HG02981 (cell line): ENCODE measurements around the gene SBK1.

Experiments
- ATAC-seq: cut with Tn5 transposase; IDR thresholded peaks from one replicate; pipeline ENCODE4 v1.9.1; 2021; ENCODE audit warnings: mild to moderate bottlenecking, moderate library complexity; ENCODE audit not compliant: unreplicated experiment

The SBK1 gene

GRCh38 chr16:28280881-28281836 is 11.2 kb upstream of the SBK1 start:
- no peak for ATAC-seq

GRCh38 chr16:28282045-28282444 is 10.3 kb upstream of the SBK1 start:
- ATAC-seq = no peak

- ATAC-seq = no peak
Measured at GRCh38 chr16:28283173-28283572, 9.2 kb upstream of the SBK1 start.

GRCh38 chr16:28283798-28284577 is 8.3 kb upstream of the SBK1 start:
- ATAC-seq = no peak

GRCh38 chr16:28285649-28286048 is 6.7 kb upstream of the SBK1 start:
- ATAC-seq = no peak

GRCh38 chr16:28288114-28288513 is 4.2 kb upstream of the SBK1 start:
- ATAC-seq = no peak

DNA sequence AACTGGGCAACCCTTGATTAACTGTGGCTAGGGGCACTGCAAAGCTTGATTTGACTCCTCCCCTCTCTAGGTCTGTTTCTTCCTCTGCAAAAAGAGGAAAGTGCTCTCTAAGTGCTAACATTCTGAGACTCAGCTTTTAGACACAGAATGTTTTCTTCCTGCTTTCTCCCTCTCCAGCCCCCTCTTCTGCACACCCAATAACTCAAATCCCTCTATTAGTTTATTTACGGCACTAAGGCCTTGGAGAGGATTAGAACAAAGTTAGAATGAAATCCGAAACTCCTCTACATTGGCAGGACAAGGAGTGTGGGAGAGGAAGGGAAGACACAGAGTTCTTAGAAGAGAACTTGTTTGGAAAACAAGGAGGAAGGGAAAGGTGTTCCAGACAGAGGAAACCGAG is 3.3 kb upstream of the SBK1 start:
- ATAC-seq = no peak

DNA sequence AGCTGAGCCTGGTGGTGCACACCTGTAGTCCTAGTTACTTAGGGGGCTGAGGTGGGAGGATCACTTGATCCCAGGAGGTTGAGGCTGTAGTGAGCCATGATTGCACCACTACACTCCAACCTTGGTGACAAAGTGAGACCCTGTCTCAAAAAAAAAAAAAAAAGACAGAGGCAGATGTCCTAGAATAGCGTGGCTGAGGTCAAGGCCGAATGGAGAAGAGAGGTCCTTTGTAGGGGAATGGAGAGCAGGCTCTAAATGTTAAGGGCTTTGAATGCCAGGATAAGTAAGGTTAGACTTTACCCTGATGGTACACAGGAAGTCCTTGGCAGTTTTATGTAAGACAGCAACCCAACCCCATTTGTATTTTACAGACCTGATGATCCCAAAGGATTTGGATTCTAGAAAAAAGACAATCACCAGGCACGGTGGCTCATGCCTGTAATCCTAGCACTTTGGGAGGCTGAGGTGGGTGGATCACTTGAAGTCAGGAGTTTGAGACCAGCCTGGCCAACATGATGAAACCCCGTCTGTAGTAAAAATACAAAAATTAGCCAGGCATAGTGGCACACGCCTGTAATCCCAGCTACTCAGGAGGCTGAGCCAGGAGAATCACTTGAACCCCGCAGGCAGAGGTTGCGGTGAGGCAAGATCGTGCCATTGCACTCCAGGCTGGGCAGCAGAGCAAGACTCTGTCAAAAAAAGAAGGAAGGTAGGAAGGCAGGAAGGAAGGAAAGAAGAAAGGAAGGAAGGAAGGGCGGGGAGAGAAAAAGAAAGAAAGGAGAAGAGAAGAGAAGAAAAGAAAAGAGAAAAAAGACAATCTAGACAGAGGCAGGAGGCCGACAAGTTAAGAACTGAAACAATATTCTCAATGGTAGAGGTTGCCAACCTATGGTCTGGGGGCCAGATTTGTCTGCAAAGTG is 2.1 kb upstream of the SBK1 start:
- ATAC-seq = no peak

DNA sequence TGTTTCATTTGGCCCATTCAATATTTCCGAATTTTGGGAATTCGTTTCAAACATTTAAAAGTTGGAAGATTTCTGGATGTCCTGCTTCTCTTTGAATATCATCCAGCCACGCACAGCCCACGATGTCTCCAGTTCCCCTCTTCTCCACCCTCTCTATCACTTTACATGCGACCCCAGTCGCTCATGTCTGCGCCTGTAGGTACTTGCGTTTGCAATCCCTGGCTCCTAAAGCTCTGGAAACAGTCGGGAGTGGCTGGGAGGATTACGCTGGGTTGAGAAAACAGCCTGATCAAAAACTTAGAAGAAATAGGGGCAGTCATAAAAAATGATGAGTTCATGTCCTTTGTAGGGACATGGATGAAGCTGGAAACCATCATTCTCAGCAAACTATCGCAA is 1.5 kb upstream of the SBK1 start:
- no peak for ATAC-seq

GRCh38 chr16:28292731-28293600 is 641 bp downstream of the SBK1 start:
- no peak for ATAC-seq

GRCh38 chr16:28293601-28293960 is 1.3 kb downstream of the SBK1 start:
- ATAC-seq = no peak

- no peak for ATAC-seq
Measured at GRCh38 chr16:28294201-28294600, 1.9 kb downstream of the SBK1 start.

DNA sequence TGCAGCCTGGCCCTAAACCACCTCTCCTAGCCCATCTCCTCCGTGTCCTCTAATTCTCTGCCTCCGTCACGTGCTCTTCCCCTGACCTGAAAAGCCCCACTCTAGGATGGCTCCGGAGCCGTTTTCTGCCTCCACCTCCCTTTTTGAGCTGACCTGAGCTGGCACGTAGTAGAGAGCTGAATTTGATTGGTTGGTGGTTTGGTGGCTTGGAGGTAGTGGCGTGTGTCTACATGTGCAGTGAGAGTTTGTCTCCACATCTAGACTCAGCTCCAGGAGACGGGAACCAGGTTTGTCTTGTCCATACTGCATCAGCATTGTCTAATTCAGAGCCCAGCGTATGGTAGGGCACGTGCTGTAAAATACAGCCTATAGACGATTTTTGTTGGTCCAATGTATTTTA is 3.0 kb downstream of the SBK1 start:
- no peak for ATAC-seq

DNA sequence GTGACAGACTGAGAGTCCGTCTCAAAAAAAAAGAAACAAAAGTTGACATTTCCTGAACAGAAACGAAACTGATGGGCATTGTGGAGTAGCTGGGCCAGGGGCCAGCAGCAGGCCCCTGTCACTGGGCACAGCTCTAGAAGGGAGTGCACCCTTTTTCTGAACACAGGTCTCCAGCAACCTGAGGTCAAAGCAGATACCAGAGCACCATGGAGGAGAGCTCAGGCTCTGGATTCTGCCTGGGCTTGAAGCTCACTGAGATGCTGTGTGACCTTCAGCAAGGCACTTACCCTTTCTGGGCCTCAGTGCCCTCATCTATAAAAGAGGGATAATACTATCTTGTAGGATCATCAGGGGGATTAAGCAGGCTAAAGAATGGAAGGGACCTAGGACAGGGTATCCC is 5.0 kb downstream of the SBK1 start:
- ATAC-seq = no peak

DNA sequence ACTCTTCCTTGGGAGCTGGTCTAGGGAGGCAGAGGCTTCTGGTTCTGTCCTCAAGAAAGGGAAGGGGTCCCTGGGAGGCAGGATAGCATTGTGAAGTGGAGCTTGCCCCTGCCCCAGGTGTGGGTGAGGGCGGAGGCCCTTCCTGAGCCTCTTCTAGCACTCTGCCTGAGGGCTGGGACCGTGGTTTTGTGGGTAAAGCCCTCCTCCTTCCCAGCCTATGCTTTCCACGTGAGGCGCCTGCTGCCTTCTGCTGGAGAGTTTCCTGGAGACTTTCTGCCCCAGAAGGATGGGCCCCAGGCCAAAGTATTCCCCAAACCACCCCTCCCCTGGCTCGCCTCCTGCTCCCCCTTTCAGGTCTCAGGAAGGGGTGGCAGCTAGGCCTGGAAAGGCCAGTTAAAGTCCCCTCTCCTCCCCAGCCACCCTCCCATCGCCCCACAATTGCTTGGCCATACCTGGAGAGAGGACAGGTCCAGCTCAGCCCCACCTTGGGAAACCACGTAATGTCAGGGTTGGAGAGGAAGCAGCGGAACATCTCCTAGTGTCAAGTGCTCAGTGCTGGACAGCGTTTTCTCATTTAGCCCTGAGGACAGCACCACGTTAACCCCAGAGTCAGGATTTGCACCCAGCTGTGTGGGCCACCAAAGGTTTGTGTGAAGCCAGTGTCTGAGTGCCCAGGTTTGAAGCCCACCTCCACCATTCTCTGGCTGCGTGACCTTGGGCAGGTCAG is 5.6 kb downstream of the SBK1 start:
- no peak for ATAC-seq

DNA sequence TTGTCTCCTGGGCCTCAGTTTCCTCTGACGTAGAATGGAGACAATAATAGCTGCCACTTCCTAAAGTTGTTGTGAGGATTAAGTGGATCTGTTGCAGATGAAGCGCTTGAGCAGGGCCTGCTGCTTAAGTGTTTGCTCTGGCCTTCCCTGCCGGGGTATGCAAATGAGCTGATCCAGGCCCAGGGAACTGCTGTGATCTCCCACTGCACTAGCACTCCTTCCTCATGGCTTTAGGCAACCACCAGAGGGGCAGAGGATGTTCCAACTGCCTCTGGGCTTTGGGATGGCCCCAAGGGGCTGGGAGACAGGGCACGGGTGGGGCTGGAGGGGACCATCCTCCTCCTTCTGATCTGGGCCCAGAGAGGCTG is 6.2 kb downstream of the SBK1 start:
- ATAC-seq = no peak

DNA sequence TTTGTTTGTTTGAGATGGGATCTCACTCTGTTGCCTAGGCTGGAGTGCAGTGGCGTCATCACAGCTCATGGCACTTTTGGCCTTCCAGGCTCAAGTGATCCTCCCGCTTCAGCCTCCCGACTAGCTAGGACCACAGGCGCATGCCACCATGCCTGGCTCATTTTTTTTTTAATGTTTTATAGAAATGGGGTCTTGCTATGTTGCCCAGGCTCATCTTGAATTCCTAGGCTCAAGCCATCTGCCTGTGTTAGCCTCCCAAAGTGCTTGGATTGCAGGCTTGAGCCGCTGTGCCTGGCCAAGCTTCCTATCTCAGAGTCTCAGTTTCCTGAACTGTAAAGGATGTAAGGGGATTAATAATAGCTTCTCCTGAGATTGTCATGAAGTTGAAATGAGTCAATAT is 8.0 kb downstream of the SBK1 start:
- ATAC-seq = no peak

DNA sequence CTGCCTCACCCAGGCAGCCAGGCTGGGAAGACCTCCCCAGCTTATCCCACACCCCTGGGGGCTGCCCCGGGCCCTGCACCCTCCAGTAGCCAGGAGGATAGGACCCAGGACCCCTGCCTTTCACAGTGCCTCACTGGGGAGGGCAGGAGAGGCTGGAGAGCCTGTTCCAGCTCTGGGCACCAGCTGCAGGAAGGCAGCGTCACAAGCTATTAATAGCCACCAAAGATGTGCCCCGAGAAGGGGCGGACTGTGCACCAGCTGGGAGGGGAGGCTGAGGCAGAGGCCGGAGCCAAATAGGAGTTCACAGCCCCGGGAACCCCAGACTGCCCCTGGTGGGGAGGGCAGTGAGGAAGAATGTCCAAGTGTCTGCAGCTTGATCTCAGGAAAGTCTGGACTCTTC is 8.8 kb downstream of the SBK1 start:
- no peak for ATAC-seq

GRCh38 chr16:28301620-28302019 is 9.3 kb downstream of the SBK1 start:
- no peak for ATAC-seq

DNA sequence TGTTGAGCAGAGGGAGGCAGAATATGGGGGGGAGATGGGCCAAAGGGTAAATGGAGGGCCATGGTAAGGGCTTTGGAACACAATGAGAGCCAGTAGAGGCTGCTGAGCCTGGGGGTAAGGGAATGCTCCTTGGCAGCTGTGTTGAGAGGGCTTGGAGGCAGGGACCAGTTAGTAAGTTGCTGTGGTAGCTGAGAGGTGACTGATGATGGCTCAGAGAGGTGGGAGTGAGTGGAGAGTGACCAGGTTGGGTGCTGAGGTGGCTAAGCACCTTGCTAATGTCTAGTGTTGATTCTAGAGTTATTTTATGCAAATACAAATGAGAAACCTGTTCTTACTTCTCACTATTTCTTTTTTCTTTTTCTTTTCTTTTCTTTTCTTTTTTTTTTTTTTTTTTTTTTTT is 10.8 kb downstream of the SBK1 start:
- no peak for ATAC-seq
